ENCODE measurements around the gene TMEM11. TPM values are rescaled to one million over a fixed set of nuclear protein-coding genes. Genes with fewer than 3 reads are reported as not detected.

The TMEM11 gene
- total and polyA plus RNA-seq, 7 donors = 52.9 to 159 (median 78.4) TPM

- WGBS, 3 donors = 14 to 40% (median 40%) methylated on average over 8 to 9 of the region's 9 CpGs
- DNase-seq (no peak), ATAC-seq (peak; percentile 58 to 73 (median 70))
- H3K9me3 ChIP-seq = no peaks in the 10 kb centered on the region
- peaks cover 75% of the 10 kb centered on the region for H3K4me1 ChIP-seq
- no peak overlapping the region for H3K4me3 ChIP-seq
- H3K27ac ChIP-seq = peak overlapping the region; percentile 81
- TF ChIP-seq, protein P1, sequence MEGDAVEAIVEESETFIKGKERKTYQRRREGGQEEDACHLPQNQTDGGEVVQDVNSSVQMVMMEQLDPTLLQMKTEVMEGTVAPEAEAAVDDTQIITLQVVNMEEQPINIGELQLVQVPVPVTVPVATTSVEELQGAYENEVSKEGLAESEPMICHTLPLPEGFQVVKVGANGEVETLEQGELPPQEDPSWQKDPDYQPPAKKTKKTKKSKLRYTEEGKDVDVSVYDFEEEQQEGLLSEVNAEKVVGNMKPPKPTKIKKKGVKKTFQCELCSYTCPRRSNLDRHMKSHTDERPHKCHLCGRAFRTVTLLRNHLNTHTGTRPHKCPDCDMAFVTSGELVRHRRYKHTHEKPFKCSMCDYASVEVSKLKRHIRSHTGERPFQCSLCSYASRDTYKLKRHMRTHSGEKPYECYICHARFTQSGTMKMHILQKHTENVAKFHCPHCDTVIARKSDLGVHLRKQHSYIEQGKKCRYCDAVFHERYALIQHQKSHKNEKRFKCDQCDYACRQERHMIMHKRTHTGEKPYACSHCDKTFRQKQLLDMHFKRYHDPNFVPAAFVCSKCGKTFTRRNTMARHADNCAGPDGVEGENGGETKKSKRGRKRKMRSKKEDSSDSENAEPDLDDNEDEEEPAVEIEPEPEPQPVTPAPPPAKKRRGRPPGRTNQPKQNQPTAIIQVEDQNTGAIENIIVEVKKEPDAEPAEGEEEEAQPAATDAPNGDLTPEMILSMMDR (IDR thresholded peaks at IDR 0.05) = no peak
- no peaks in the 10 kb centered on the region for H3K27me3 ChIP-seq (ENCODE audit: insufficient read depth in 3 of 3, low read length in 2 of 3)
- intact Hi-C loops (cut with DNase I) = no loop called here
- peaks cover 3 to 19% of the 10 kb centered on the region in 2 donors for H3K36me3 ChIP-seq (ENCODE audit: insufficient read depth in 1 of 2, low read depth in 1 of 2)
Observed at GRCh38 chr17:21199311-21199710, 14.7 kb downstream of the TMEM11 start.

DNA sequence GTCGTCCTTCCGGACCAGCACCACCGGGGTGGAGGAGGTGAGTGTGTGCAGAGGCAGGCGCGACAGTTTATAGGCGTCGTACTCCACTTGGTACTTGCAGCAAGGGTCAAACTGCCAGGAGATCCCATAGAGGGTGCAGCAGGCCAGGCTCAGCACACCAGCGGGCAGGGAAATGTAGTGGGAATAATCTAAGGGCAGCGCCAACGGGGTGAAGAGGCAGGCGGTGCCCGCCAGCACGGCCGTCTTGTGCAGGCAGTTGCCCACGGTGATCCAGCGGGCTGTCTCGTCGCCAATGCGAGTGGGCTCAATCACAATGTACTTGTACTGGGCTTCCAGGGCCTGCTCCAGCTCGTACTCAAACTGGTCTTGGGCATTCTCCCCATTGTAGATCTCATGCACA lies 15.6 kb downstream of the TMEM11 start:
- H3K27me3 ChIP-seq (ENCODE audit: insufficient read depth in 3 of 3, low read length in 2 of 3) = no peaks in the 10 kb centered on the region
- intact Hi-C loops (cut with DNase I) = no loop called here
- peaks cover 3 to 19% of the 10 kb centered on the region in 2 donors for H3K36me3 ChIP-seq (ENCODE audit: insufficient read depth in 1 of 2, low read depth in 1 of 2)
- H3K4me3 ChIP-seq = no peak overlapping the region
- DNase-seq (no peak), ATAC-seq (no peak)
- peaks cover 75% of the 10 kb centered on the region for H3K4me1 ChIP-seq
- 53 to 81% (median 59%) methylated on average over 20 of the region's 20 CpGs for WGBS, 3 donors
- TF ChIP-seq, protein P1 (IDR thresholded peaks at IDR 0.05) = no peak
- peak overlapping the region; percentile 81 for H3K27ac ChIP-seq
- H3K9me3 ChIP-seq = no peaks in the 10 kb centered on the region

DNA sequence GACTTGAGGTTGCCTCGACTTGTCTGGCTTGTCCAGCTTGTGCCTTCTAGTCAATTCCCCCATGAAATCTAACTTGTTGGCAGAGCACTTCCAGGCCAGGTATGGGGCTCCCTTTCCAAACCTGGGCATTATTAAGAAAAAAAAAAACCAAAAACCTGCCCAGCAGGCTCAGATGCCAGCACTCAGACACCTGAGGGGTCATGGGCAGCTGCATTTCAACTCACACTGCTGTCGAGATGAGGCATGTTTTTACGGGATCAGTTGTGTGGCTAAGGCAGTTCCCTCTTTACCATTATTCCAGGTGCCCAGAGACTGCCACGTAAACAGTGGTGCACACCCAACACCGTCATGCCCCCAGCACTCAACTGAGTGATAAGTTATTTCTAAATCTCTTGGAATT lies 17.8 kb downstream of the TMEM11 start:
- DNase-seq (no peak), ATAC-seq (no peak)
- Histone ChIP-seq H3K9me3 (no peaks in the 10 kb centered on the region), H3K27ac (peak overlapping the region; percentile 81), H3K36me3 (ENCODE audit: insufficient read depth in 1 of 2, low read depth in 1 of 2) (peaks cover 3 to 25% of the 10 kb centered on the region in 2 donors), H3K27me3 (ENCODE audit: insufficient read depth in 3 of 3, low read length in 2 of 3) (no peaks in the 10 kb centered on the region), H3K4me1 (peaks cover 70% of the 10 kb centered on the region), H3K4me3 (no peak overlapping the region)
- WGBS, 3 donors = 73 to 86% (median 75%) methylated on average over 5 of the region's 5 CpGs
- intact Hi-C loops (cut with DNase I) = no loop called here
- TF ChIP-seq, protein P1 (IDR thresholded peaks at IDR 0.05) = no peak

DNA sequence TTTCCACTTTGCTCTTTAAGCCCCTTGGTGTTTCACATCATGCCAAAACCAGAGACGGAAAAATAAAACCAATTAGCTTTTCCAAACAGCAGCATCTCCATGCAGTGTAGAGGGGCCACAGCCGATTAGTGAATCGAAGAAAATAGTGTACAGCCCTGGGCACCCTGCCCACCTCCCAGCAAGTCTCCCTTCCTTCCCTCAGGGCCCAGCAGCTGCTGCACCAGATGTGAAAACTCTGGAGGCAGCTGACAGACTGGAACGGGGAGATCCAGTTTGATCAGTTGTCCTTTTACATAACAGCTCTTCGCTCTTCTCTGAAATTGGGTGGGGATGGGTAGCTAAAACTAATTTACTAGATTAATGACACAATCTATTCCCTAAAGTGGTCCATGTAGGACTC lies 19.3 kb downstream of the TMEM11 start:
- H3K27ac ChIP-seq = peak overlapping the region; percentile 66
- peak; percentile 49 to 80 for DNase-seq
- TF ChIP-seq, protein P1 (IDR thresholded peaks at IDR 0.05) = no peak

GRCh38 chr17:21194226-21194625 lies 19.7 kb downstream of the TMEM11 start:
- TF ChIP-seq, protein P1 (IDR thresholded peaks at IDR 0.05) = no peak
- Histone ChIP-seq H3K36me3 (ENCODE audit: insufficient read depth in 1 of 2, low read depth in 1 of 2) (peaks cover 3 to 31% of the 10 kb centered on the region in 2 donors), H3K9me3 (no peaks in the 10 kb centered on the region), H3K4me1 (peaks cover 57% of the 10 kb centered on the region), H3K4me3 (no peak overlapping the region), H3K27ac (peak overlapping the region; percentile 66), H3K27me3 (ENCODE audit: insufficient read depth in 3 of 3, low read length in 2 of 3) (no peaks in the 10 kb centered on the region)
- WGBS, 3 donors = 4 to 12% (median 10%) methylated on average over 8 of the region's 8 CpGs
- ATAC-seq (peak; percentile 15 to 44 (median 40)), DNase-seq (peak in 1 of 2 donors; percentile 60)
- intact Hi-C loops (cut with DNase I) = no loop called here

More for the DNA sequence above, 19.3 kb downstream of the TMEM11 start:
- peak in 1 of 4 donors; percentile 19 for ATAC-seq
- Histone ChIP-seq H3K27me3 (ENCODE audit: insufficient read depth in 3 of 3, low read length in 2 of 3) (no peaks in the 10 kb centered on the region), H3K9me3 (no peaks in the 10 kb centered on the region), H3K36me3 (ENCODE audit: insufficient read depth in 1 of 2, low read depth in 1 of 2) (peaks cover 3 to 26% of the 10 kb centered on the region in 2 donors), H3K4me3 (no peak overlapping the region), H3K4me1 (peaks cover 61% of the 10 kb centered on the region)
- intact Hi-C loops (cut with DNase I) = no loop called here
- WGBS, 3 donors = 36 to 46% (median 42%) methylated on average over 5 of the region's 5 CpGs
